SW480 (cell line): ENCODE measurements around the gene DCUN1D3.

Source experiments
- DNase-seq: peaks from one replicate; pipeline ENCODE4 v3.0.0-alpha.2; 2016; ENCODE audit warnings: low spot score

DCUN1D3 gene

GRCh38 chr16:20918486-20919239 lies 18.5 kb upstream of the DCUN1D3 start:
- DNase-seq, result peak; percentile 90

GRCh38 chr16:20916942-20917341 lies 16.8 kb upstream of the DCUN1D3 start:
- DNase-seq, result no peak

DNA sequence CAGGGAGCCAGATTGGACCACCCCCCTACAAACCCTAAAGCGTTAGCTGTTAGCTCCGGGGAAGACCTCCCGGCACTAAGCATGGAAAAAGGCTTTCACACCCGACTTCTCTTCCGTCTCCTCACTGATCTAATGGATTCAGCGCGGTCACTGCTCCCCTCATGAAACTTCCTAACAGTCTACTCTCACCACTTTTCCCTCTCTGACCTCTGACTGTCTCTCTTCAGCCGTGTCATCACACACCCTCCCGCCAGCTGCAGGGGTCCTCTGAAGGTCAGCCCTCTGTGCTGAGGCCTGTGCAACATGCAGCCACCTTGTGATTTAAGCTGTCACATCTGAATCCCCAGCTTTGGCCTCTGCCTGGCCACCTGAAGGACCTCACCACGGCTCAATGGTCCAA lies 16.1 kb upstream of the DCUN1D3 start:
- no peak for DNase-seq

DNA sequence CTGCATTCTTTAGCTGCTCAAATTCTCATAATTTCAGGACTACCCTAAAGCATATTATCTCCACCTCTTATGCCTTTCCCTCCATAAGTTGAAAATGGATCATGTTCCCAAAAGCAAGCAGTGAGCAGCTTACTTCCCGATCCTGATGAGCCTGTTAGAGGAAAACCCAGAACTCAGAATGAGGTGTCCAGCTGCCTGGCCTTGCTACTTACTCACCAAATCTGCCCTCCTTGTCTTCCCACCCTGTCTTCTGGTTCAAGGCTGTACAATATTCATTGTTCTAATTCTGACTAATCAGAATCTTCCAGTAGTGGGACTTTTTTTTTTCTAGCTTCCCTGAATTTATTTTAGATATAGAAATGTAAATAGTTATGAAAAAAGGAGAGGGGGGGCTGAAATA lies 11.2 kb upstream of the DCUN1D3 start:
- DNase-seq, result no peak

DNA sequence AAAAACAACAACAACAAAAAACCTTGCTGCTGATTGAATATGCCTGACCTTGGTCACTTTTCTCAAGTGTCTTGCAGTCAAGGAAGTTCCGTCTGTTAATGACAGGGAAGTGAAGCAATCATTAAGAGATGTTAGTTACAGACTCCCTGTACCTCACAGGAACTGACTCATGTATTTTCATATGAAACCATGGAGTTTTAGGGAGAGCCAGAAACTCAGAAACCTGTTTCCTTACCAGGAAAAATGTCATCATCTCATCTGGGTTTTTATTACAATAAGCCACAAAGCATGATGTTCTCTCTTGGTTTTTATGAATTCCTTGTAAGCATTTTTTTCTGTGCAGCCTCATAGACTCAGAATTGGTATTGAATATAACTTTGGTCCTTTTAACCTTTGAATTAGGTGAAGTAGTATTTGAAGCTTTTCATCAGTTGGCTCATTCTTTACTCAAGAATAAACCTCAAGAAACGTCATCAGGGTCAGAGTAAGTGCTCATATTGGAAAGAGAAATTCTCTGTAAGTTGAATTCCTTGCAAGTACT lies 10.7 kb upstream of the DCUN1D3 start:
- DNase-seq, result no peak

DNA sequence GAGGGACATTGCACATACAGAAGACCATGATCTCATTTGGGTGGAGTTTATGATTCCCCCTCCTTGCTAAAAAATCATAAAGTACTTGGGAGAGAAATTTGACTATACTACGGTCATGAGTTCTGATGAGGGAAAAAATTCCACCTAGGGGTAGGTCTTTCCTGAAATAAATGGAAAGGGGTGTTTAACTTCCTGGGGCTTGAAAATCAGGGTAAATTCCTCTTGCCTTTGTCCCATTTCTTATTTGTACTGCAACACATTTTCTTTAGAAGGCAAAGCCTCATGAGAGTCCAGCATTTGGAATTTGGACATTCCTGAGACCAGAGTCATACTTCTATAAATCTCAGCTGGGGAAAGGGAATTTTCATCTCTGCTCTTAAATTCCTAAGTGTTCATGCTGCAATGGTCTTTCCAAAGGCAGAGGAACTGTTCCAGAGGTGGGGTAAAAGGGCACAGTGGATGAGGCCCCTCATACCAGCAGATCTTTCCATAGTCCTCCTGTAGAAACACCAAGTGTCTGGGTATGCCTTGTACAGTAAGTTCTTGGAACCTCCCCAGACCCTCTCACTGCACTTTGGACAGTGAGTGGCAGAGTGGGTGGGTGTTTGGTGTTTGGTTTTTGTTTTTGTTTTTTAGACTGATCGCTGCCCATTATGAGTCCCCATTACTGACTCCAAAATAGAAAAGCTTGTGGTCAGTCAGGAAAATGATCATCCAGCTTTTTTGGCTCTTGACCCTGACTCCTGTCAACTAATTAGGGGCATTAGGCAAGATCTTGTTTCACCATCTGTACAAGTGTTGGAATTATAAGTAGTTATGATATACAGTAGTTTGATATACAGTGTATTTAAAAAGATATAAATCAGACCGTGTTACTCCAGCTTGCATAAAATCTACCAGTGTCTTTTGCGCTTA lies 6.4 kb upstream of the DCUN1D3 start:
- peak; percentile 55 for DNase-seq

- DNase-seq, result no peak
Observed at GRCh38 chr16:20905576-20905975, 5.4 kb upstream of the DCUN1D3 start.

DNA sequence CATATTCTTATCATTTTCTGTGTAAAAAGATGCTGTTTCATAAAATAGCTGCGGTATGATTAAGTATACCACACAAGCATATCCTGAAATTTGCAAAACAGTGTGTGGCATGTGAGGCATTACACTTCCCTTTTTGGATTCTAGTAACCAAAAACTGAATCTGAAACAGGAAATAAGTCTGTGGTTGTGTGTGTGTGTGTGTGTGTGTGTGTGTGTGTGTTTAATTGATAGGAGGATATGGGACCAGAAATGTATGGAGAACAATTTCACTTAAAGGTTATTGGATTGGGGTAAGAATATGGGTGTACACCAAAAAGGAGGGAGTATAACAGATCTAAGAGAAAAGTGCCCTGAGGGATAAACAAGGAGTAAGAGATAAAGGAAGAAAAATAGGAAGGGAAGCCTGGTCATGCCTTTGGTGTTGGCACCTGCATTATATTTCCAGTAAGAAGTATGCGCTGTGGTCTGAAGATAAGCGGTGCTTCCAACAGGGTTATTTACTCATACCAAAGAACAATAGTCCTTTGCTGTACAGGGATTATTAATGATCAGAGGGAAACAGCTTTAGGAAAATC lies 4.4 kb upstream of the DCUN1D3 start:
- DNase-seq, result peak; percentile 98

DNA sequence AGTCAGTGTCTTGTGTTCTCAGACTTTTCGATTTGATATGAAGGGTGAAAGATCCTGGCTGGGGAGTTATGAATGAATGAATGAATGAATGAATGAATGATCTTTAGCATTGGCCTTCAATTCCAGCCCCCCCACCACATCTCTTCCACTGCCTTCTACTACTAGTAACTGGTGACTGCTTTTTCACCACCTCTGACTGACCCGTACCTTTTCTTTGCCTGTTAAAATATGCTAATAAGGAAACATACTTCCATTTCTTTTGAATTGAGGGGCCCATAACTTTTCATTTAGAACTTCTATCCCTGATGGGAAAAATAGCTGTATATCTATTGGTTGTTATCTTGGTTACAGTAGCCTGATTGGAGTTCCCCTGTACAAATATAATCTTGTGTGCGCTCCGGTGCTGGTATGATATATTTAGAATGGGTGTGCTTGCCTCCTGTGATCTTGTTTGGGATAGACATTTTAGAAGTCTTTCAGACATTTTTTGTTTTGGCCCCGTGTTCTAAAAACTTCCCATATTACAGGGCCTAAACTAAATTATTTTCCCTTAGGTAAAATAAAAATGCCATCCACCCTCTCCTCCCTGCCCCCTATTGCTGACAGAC lies 3.8 kb upstream of the DCUN1D3 start:
- peak; percentile 49 for DNase-seq

GRCh38 chr16:20903116-20903898 lies 3.1 kb upstream of the DCUN1D3 start:
- DNase-seq, result no peak

- DNase-seq, result no peak
Observed at GRCh38 chr16:20902426-20902825, 2.3 kb upstream of the DCUN1D3 start.

GRCh38 chr16:20901436-20902112 lies 1.4 kb upstream of the DCUN1D3 start:
- peak; percentile 65 for DNase-seq

- DNase-seq, result no peak
Observed at GRCh38 chr16:20901068-20901435, 894 bp upstream of the DCUN1D3 start.

- DNase-seq, result peak; percentile 60
Observed at GRCh38 chr16:20899477-20900298, 470 bp downstream of the DCUN1D3 start.

GRCh38 chr16:20899071-20899470 lies 1.1 kb downstream of the DCUN1D3 start:
- no peak for DNase-seq

GRCh38 chr16:20897922-20898321 lies 2.2 kb downstream of the DCUN1D3 start:
- DNase-seq, result no peak

DNA sequence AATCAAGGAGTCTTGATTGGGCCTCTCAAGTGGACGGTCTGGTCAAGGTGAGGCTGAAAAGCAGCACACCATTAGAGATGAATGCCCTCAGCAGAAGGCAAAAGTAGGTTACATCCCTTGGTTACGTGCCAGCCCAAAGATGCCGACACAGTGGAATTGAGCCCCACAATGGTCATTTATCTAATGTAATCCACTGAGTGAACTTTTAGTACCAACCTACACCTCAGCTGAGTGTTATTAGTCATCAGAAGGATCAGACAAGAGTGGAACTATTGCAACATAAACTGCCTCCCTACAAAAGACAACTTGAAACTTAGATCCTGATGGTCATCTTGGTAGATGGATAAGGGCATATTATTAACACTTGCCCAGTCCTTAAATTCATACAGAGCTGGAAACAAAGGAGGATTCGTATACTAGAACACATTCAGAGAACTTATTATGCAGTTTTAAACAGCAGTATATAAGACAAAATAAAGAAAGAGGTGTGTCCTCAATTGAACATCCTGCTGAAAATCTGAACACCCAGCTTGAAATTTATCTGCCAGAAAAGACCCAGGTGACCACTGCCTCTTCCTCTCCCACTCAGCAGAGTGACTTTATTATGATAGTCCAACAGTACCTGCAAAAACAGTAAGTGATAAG lies 2.8 kb downstream of the DCUN1D3 start:
- no peak for DNase-seq

- DNase-seq, result no peak
Observed at GRCh38 chr16:20894388-20894787, 5.8 kb downstream of the DCUN1D3 start.

GRCh38 chr16:20889625-20890275 lies 10.4 kb downstream of the DCUN1D3 start:
- DNase-seq, result no peak
